GM23338 (cell line): ENCODE data around the gene REG4. TPM values are rescaled to one million over a fixed set of nuclear protein-coding genes. Genes with fewer than 3 reads are reported as not detected.

Experiments
- ATAC-seq: fragments of 200-7000 bp; cut with Tn5 transposase; 3 replicates; pipeline ENCODE4 v1.9.1; 2020
- DNase-seq: peaks from one replicate; pipeline ENCODE4 v3.0.0-alpha.2; 2015; ENCODE audit warnings: low spot score
- H2AFZ ChIP-seq: fragments of 200-600 bp; sonication (generic); 2 replicates; pipeline ENCODE4 v1.8.0; 2016; ENCODE audit warnings: antibody characterized with exemption, mild to moderate bottlenecking, moderate library complexity
- H3F3A ChIP-seq: fragments of 200-600 bp; sonication (generic); replicated peaks from 2 replicates; pipeline ENCODE4 v1.8.0; 2017; ENCODE audit warnings: antibody characterized with exemption, mixed run types, low read depth
- H3K27ac ChIP-seq: fragments of 200-600 bp; sonication (generic); 2 replicates; pipeline ENCODE4 v1.6.1; 2016; ENCODE audit warnings: low read depth
- H3K27me3 ChIP-seq: fragments of 200-600 bp; sonication (generic); 2 replicates; pipeline ENCODE4 v1.8.0; 2016; ENCODE audit warnings: mild to moderate bottlenecking, mixed run types, moderate library complexity; ENCODE audit not compliant: insufficient read depth
- H3K36me3 ChIP-seq: fragments of 200-600 bp; sonication (generic); 2 replicates; pipeline ENCODE4 v1.8.0; 2016; ENCODE audit warnings: mild to moderate bottlenecking; ENCODE audit not compliant: insufficient read depth
- H3K4me1 ChIP-seq: fragments of 200-600 bp; sonication (generic); 2 replicates; pipeline ENCODE4 v1.8.0; 2016; ENCODE audit warnings: mild to moderate bottlenecking, moderate library complexity; ENCODE audit not compliant: insufficient read depth
- H3K4me2 ChIP-seq: fragments of 200-600 bp; sonication (generic); 2 replicates; pipeline ENCODE4 v1.7.1; 2017; ENCODE audit warnings: mixed run types
- H3K4me3 ChIP-seq: fragments of 200-600 bp; sonication (generic); 2 replicates; pipeline ENCODE4 v1.6.1; 2016; ENCODE audit warnings: mixed run types
- H3K79me2 ChIP-seq: fragments of 200-600 bp; sonication (generic); replicated peaks from 2 replicates; pipeline ENCODE4 v1.8.0; 2017; ENCODE audit warnings: mild to moderate bottlenecking; ENCODE audit not compliant: insufficient read depth
- H3K9me2 ChIP-seq: fragments of 200-600 bp; sonication (generic); 2 replicates; pipeline ENCODE4 v1.8.0; 2017; ENCODE audit not compliant: insufficient read depth
- H4K20me1 ChIP-seq: fragments of 200-600 bp; sonication (generic); replicated peaks from 2 replicates; pipeline ENCODE4 v1.8.0; 2017; ENCODE audit warnings: mild to moderate bottlenecking; ENCODE audit not compliant: insufficient read depth
- H3K27ac Mint-ChIP-seq: 2 replicates; pipeline ENCODE4 v1.8.0; 2020; ENCODE audit warnings: inconsistent platforms, mild to moderate bottlenecking, moderate library complexity, mixed read lengths
- H3K27me3 Mint-ChIP-seq: 3 replicates; pipeline ENCODE4 v1.8.0; 2022; ENCODE audit warnings: low read depth, mild to moderate bottlenecking, moderate library complexity, mixed read lengths, inconsistent platforms; ENCODE audit not compliant: insufficient read depth, poor library complexity
- H3K36me3 Mint-ChIP-seq: 3 replicates; pipeline ENCODE4 v1.8.0; 2021; ENCODE audit warnings: low read depth, mild to moderate bottlenecking, inconsistent platforms, moderate library complexity, mixed read lengths
- H3K4me1 Mint-ChIP-seq: 3 replicates; pipeline ENCODE4 v1.8.0; 2020; ENCODE audit warnings: mild to moderate bottlenecking, inconsistent platforms, mixed read lengths
- H3K4me3 Mint-ChIP-seq: 3 replicates; pipeline ENCODE4 v1.8.0; 2021; ENCODE audit warnings: moderate library complexity, mild to moderate bottlenecking, inconsistent platforms, mixed read lengths
- H3K9me3 Mint-ChIP-seq: 3 replicates; pipeline ENCODE4 v1.8.0; 2020; ENCODE audit warnings: moderate library complexity, mild to moderate bottlenecking, inconsistent platforms, mixed read lengths
- ETS1 ChIP-seq: IDR thresholded peaks from 2 replicates; pipeline ENCODE4 v1.6.1; 2016; ENCODE audit warnings: antibody characterized with exemption
- EZH2 ChIP-seq: fragments of 200-600 bp; sonication (generic); IDR thresholded peaks from one replicate; pipeline ENCODE4 v1.8.0; 2017; ENCODE audit warnings: antibody characterized with exemption, mild to moderate bottlenecking, low read depth; ENCODE audit not compliant: unreplicated experiment
- EZH2phosphoT487 ChIP-seq: fragments of 200-600 bp; sonication (generic); IDR thresholded peaks from one replicate; pipeline ENCODE4 v1.8.1; 2018; ENCODE audit warnings: antibody characterized with exemption; ENCODE audit not compliant: unreplicated experiment
- JUNB ChIP-seq: IDR thresholded peaks from one replicate; pipeline ENCODE4 v1.6.1; 2016; ENCODE audit warnings: antibody characterized with exemption; ENCODE audit not compliant: unreplicated experiment
- NANOG ChIP-seq: IDR thresholded peaks from 2 replicates; pipeline ENCODE4 v1.6.1; 2016; ENCODE audit warnings: antibody characterized with exemption, borderline replicate concordance
- POLR2AphosphoS5 ChIP-seq: IDR thresholded peaks from 2 replicates; pipeline ENCODE4 v1.6.1; 2016; ENCODE audit warnings: antibody characterized with exemption, low read depth
- REST ChIP-seq: IDR thresholded peaks from one replicate; pipeline ENCODE4 v1.6.1; 2018; ENCODE audit warnings: antibody characterized with exemption; ENCODE audit not compliant: unreplicated experiment
- STAT1 ChIP-seq: IDR thresholded peaks from one replicate; pipeline ENCODE4 v1.6.1; 2016; ENCODE audit warnings: antibody characterized with exemption; ENCODE audit not compliant: unreplicated experiment
- ZNF114 ChIP-seq: fragments of 250-450 bp; sonication (Bioruptor Pico); IDR thresholded peaks from 2 replicates; pipeline ENCODE4 v1.5.0; 2020; ENCODE audit warnings: mild to moderate bottlenecking, moderate library complexity
- ZNF331 ChIP-seq: fragments of 250-450 bp; sonication (Bioruptor Pico); IDR thresholded peaks from 2 replicates; pipeline ENCODE4 v1.5.0; 2020; ENCODE audit warnings: low read depth, mild to moderate bottlenecking, moderate library complexity
- polyA plus RNA-seq: library from polyadenylated mRNA; unstranded; fragments of >200 nt; fragmentation: Nextera tagmentation; extraction: Ambion mirVana; gene quantifications from 2 replicates; pipeline ENCODE4 v1.2.1, GENCODE V29; 2016
- total RNA-seq: library from RNA; depleted of rRNA; stranded (reverse); fragments of >200 nt; shearing (Covaris generic); gene quantifications from 2 replicates; pipeline ENCODE4 v1.2.3, GENCODE V29; 2014
- TF ChIP-seq, protein P1 (sequence below), 2 experiments: fragments of 200-600 bp in 1 of 2; sonication (generic) in 1 of 2; conservative IDR thresholded peaks; 2 replicates each; pipeline versions ENCODE4 v1.5.1 to v1.6.1; 2016 to 2017; ENCODE audit warnings: antibody characterized with exemption in 2 of 2, low read depth in 2 of 2, mild to moderate bottlenecking in 2 of 2, moderate library complexity in 1 of 2

REG4 gene
- total and polyA plus RNA-seq, 2 experiments from 2014 or later: not detected

DNA sequence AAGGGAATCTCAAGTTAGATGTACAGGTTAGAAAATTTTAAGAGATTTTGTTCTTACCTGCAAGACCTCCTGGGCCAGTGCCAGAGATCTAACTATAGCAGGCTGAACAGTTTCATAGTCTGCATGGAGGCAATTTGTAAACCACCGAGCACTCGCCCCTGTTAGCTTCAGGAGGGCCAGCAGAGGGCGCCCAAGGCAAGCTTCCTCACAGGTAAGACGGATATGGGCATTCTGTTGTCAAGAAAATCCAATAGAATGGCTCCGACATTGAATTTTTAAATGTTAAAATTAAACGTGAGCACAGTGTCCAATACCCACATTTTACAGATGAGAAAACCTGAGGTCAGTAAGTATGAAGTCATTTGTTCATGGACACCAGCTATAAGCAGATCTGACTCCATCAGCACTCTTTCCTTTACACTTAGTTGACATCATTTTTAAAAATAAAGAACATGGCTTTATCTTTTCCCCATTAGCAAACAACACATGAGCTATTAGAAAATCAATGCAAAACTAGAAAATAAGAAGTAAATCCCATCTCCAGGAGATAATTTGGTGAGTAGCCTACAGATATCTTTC is 2.2 kb downstream of the REG4 start:
- Histone ChIP-seq H3K36me3 (no peaks in the 10 kb centered on the region), H2AFZ (0 out of 2 replicates have a peak overlapping the region, but pooled peaks have one; percentile 28), H3K4me3 (no peak overlapping the region), H3F3A (no peaks in the 10 kb centered on the region), H4K20me1 (no peaks in the 10 kb centered on the region), H3K79me2 (no peaks in the 10 kb centered on the region), H3K27ac (no peak overlapping the region), H3K4me1 (no peaks in the 10 kb centered on the region), H3K4me2 (no peak overlapping the region), H3K27me3 (no peaks in the 10 kb centered on the region), H3K9me2 (no peaks in the 10 kb centered on the region)
- no peaks in the 10 kb centered on the region for H3K36me3 Mint-ChIP-seq
- H3K9me3 Mint-ChIP-seq: no peaks in the 10 kb centered on the region
- H3K27ac Mint-ChIP-seq: no peak overlapping the region
- no peaks in the 10 kb centered on the region for H3K27me3 Mint-ChIP-seq
- ATAC-seq (peak; percentile 96), DNase-seq (peak; percentile 80)
- TF ChIP-seq EZH2: no peak
- no peak for TF ChIP-seq EZH2phosphoT487
- TF ChIP-seq, protein P1, sequence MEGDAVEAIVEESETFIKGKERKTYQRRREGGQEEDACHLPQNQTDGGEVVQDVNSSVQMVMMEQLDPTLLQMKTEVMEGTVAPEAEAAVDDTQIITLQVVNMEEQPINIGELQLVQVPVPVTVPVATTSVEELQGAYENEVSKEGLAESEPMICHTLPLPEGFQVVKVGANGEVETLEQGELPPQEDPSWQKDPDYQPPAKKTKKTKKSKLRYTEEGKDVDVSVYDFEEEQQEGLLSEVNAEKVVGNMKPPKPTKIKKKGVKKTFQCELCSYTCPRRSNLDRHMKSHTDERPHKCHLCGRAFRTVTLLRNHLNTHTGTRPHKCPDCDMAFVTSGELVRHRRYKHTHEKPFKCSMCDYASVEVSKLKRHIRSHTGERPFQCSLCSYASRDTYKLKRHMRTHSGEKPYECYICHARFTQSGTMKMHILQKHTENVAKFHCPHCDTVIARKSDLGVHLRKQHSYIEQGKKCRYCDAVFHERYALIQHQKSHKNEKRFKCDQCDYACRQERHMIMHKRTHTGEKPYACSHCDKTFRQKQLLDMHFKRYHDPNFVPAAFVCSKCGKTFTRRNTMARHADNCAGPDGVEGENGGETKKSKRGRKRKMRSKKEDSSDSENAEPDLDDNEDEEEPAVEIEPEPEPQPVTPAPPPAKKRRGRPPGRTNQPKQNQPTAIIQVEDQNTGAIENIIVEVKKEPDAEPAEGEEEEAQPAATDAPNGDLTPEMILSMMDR (conservative IDR thresholded peaks at IDR 0.05; ENCODE audit: low read depth in 2 of 2): peak; percentile 89 to 95
- no peaks in the 10 kb centered on the region for H3K4me1 Mint-ChIP-seq
- H3K4me3 Mint-ChIP-seq: no peak overlapping the region

DNA sequence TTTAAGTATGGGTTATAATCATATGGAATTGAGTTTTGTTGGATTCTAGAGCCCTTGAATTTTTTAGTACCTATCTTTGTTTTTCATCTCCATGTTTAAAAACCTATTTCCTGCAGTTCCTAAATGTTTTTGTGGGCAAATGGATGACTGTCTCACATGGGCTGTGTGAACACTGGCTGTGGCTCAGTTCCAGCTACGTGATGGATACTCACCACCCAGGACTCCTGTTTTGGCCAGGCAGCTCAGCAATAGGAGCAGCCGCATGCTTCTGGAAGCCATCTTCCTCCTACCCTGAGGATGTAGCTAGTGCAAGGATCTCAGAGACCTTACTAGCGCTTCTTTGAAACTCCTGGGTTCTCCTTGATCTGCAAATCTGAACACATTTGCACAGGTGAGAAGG is 2.8 kb downstream of the REG4 start:
- H3K4me2 ChIP-seq: no peak overlapping the region
- no peaks in the 10 kb centered on the region for H3K79me2 ChIP-seq
- Mint-ChIP-seq H3K9me3 (no peaks in the 10 kb centered on the region), H3K27ac (no peak overlapping the region), H3K4me3 (no peak overlapping the region), H3K27me3 (no peaks in the 10 kb centered on the region), H3K4me1 (no peaks in the 10 kb centered on the region), H3K36me3 (no peaks in the 10 kb centered on the region)
- H3K9me2 ChIP-seq: no peaks in the 10 kb centered on the region
- no peak overlapping the region for H3K4me3 ChIP-seq
- H4K20me1 ChIP-seq: no peaks in the 10 kb centered on the region
- no peak overlapping the region for H3K27ac ChIP-seq
- no peaks in the 10 kb centered on the region for H3F3A ChIP-seq
- no peaks in the 10 kb centered on the region for H3K36me3 ChIP-seq
- DNase-seq (no peak), ATAC-seq (no peak)
- no peak overlapping the region for H2AFZ ChIP-seq
- H3K27me3 ChIP-seq: no peaks in the 10 kb centered on the region
- no peaks in the 10 kb centered on the region for H3K4me1 ChIP-seq
- TF ChIP-seq STAT1: no peak
- TF ChIP-seq EZH2: no peak
- TF ChIP-seq ETS1: no peak
- TF ChIP-seq JUNB: no peak
- no peak for TF ChIP-seq POLR2AphosphoS5
- no peak for TF ChIP-seq ZNF331 (CRISPR knock-in tag)
- no peak for TF ChIP-seq REST
- no peak for TF ChIP-seq NANOG
- TF ChIP-seq, protein P1 (conservative IDR thresholded peaks at IDR 0.05; ENCODE audit: low read depth in 2 of 2): no peak
- TF ChIP-seq ZNF114: no peak
